Urinary bladder (tissue), 4 donors: ENCODE data around the gene PLPP2. TPM values are rescaled to one million over a fixed set of nuclear protein-coding genes. Genes with fewer than 3 reads are reported as not detected.
A peak's percentile ranks its signal among the peaks of the same experiment; 100 is the strongest.

Experiments
- DNase-seq: peaks from one replicate; pipeline ENCODE4 v3.0.0-alpha.2; 2015; ENCODE audit errors: extremely low spot score
- H3K27ac ChIP-seq: one replicate; pipeline ENCODE4 v1.5.1; 2013; ENCODE audit warnings: low read depth, mild to moderate bottlenecking, moderate library complexity
- H3K36me3 ChIP-seq: one replicate; pipeline ENCODE4 v1.6.1; 2013; ENCODE audit warnings: mild to moderate bottlenecking, moderate library complexity; ENCODE audit not compliant: insufficient read depth
- H3K4me1 ChIP-seq: one replicate; pipeline ENCODE4 v1.6.1; 2013; ENCODE audit warnings: mild to moderate bottlenecking, moderate library complexity; ENCODE audit not compliant: insufficient read depth
- H3K4me3 ChIP-seq: one replicate; pipeline ENCODE4 v1.5.1; 2013; ENCODE audit warnings: low read depth, low read length
- WGBS: extraction: QIAGEN DNeasy Blood & Tissue Kit; methylation state at CpG from one replicate; pipeline ENCODE4 v1.1.7; 2013; 5-methylcytosine and 5-hydroxymethylcytosine counted together
- polyA plus RNA-seq: library from polyadenylated mRNA; stranded (reverse); fragments of 200-250 nt; gene quantifications from one replicate; pipeline ENCODE4 v1.2.3, GENCODE V29; 2013
- total RNA-seq: library from RNA; depleted of rRNA; stranded (reverse); fragments of >200 nt; gene quantifications from one replicate; pipeline ENCODE4 v1.2.3, GENCODE V29; 2014
- donor health status: healthy with polysubstance abuse.
- donor health status: healthy.

Gene PLPP2
- total and polyA plus RNA-seq, 2 donors, result 7.8 to 17.5 TPM

- Histone ChIP-seq H3K4me3 (no peak overlapping the region), H3K36me3 (peaks cover 7% of the 10 kb centered on the region), H3K27ac (no peak overlapping the region), H3K4me1 (peaks cover 2% of the 10 kb centered on the region)
- DNase-seq, result no peak
- 95% methylated on average over 15 of the region's 15 CpGs for WGBS
These were observed 35.7 kb upstream of the PLPP2 start for GRCh38 chr19:326871-327270.

GRCh38 chr19:325937-326565, 34.8 kb upstream of the PLPP2 start:
- H3K36me3 ChIP-seq, result peaks cover 7% of the 10 kb centered on the region
- H3K27ac ChIP-seq, result no peak overlapping the region
- WGBS, result 96% methylated on average over 33 of the region's 33 CpGs
- H3K4me3 ChIP-seq, result no peak overlapping the region
- H3K4me1 ChIP-seq, result peaks cover 2% of the 10 kb centered on the region
- DNase-seq, result no peak

DNA sequence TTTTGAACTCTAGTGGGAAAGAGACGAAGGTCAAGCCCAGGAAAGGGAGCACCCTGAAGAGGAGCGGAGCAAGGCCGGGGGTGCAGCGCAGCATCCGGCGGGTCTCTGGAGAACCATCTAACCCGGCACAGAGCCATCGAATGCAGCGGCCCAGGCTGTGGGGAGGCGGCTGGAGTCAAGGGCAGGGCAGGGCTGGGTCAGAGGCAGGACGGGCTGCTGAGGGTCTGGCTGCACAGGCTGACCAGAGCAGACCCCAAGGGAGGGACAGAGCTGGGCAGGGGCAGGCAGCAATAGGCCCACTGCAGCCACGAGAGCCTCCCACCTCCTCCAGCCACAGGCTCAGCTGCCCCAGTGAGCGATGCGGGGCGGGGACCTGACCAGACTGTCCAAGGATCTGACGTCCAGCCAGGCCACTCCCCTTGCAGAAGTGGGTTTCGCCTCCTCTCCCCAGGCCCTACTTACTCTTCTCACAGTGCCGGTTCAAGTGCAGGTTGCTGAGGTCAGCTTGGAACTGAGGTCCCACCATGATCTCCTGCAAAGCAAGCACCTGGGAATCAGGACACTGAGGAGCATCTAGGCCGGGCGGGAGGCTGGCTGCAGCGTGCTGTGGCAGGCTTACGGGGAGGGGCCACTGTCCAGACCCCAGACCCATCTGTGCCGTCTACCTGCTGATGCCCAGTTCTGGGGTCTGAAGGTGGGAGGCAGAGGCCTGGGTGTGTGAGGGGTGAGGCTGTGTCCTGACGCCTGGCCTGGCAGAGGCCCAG, 34.2 kb upstream of the PLPP2 start:
- H3K27ac ChIP-seq, result no peak overlapping the region

DNA sequence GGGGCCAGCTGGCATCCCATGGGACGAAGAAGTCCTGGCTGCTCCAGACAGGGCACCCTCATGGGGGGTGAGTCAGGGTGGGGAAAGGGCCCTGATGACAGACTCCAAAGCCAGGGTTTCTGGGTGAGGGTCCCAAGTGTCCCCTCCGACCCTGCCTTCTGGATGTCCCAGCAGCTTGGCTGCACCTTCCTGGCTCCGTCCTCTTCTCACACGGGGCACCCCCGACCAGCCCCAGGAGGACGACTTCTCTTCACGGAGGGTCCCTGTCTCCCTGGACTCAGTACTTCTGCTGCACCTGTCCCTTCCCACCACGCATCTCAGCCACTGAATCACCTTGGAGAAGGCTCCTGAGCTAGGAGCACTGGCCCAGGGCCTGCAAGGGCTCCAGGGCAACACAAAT, 33.5 kb upstream of the PLPP2 start:
- no peak overlapping the region for H3K4me3 ChIP-seq
- peaks cover 2% of the 10 kb centered on the region for H3K4me1 ChIP-seq
- DNase-seq, result no peak
- no peak overlapping the region for H3K27ac ChIP-seq
- 97% methylated on average over 8 of the region's 8 CpGs for WGBS
- H3K36me3 ChIP-seq, result peaks cover 5% of the 10 kb centered on the region

More for the DNA sequence above, 34.2 kb upstream of the PLPP2 start:
- peaks cover 2% of the 10 kb centered on the region for H3K4me1 ChIP-seq
- H3K4me3 ChIP-seq, result no peak overlapping the region
- no peak for DNase-seq
- peaks cover 5% of the 10 kb centered on the region for H3K36me3 ChIP-seq
- 89% methylated on average over 24 of the region's 24 CpGs for WGBS

DNA sequence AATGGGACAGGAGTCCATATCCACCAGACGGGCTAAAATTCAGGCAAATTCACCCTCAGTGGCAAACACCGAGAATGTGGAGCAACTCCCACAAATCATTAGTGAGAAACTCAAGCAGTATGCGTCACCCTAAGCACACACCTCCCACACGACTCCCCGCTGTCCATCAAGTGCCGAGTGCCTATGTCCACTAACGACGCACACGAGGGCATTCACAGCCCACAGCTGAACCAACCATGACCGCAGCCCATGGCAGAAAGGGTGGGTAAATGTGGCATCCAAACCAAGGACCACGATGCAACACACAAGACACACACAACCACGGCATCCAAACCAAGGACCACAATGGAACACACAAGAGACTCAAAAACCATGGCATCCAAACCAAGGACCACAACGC, 31.4 kb upstream of the PLPP2 start:
- Histone ChIP-seq H3K36me3 (peaks cover 5% of the 10 kb centered on the region), H3K4me1 (peaks cover 2% of the 10 kb centered on the region), H3K4me3 (no peak overlapping the region), H3K27ac (no peak overlapping the region)
- DNase-seq, result no peak
- 97% methylated on average over 13 of the region's 13 CpGs for WGBS

DNA sequence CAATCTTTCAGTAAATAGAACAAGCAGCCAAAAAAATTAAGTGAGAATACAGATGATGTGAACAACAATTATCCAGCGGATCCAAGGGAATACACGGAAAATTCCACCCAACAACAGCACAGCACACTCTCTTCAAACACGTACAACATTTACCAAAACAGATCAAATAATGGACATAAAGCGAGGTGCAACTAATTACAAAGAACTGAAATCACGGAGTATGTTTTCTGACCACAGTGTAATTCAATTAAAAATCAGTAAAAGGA, 27.2 kb upstream of the PLPP2 start:
- DNase-seq, result no peak
- Histone ChIP-seq H3K36me3 (peaks cover 2% of the 10 kb centered on the region), H3K4me3 (no peak overlapping the region), H3K27ac (no peak overlapping the region), H3K4me1 (no peaks in the 10 kb centered on the region)
- 93% methylated on average over 5 of the region's 5 CpGs for WGBS

DNA sequence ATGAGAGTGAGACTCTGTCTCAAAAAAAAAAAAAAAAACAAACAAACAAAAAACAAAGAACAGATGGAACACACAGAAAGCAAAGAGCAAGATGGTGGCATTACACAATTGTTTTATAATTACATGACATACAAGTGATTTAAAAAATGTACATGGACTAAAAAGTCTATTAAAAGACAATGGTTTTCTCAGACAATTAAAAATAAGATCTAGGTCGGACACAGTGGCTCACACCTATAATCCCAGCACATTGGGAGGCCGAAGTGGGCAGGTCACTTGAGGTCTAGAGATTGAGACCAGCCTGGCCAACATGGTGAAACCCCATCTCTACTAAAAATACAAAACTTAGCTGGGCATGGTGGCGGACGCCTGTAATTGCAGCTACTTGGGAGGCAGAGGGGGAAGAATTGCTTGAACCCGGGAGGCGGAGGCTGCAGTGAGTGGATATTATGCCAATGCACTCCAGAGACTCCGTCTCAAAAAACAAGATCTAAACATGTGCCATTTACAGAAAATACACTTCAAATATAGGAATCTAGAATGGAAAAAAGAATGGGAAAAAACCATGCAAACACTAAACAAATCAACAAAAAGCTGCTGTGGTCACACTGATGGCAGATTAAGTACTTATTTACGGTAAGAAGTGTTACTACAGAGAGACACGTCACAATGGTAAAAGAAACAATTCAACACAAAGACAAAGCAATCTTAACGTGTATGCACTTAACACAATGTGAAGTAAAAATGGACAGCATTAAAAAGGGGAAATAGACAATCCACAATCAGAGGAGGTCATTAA, 26.7 kb upstream of the PLPP2 start:
- Histone ChIP-seq H3K4me1 (no peaks in the 10 kb centered on the region), H3K4me3 (no peak overlapping the region), H3K36me3 (peaks cover 5% of the 10 kb centered on the region), H3K27ac (no peak overlapping the region)
- DNase-seq, result no peak
- 96% methylated on average over 10 of the region's 10 CpGs for WGBS

DNA sequence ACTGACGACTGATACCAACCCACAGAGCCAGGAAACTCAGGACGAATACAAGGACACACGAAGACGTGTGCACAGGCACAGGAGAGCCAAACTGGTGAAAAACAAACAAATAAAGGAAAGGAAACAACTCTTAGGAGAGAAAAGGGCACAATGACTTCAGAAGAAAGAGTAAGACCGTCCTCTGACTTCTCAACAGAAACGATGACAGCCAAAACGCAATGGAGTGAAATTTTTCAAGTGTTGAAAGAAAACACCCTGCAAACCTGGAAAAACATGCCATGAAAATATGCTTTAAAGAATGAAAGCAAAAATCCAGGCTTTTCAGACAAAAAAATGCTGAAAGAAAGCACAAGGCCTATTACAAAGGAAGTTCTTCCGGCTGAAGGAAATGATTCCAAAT, 24.6 kb upstream of the PLPP2 start:
- H3K4me3 ChIP-seq, result no peak overlapping the region
- no peak overlapping the region for H3K27ac ChIP-seq
- 91% methylated on average over 8 of the region's 8 CpGs for WGBS
- H3K36me3 ChIP-seq, result peaks cover 3% of the 10 kb centered on the region
- no peaks in the 10 kb centered on the region for H3K4me1 ChIP-seq
- DNase-seq, result no peak

DNA sequence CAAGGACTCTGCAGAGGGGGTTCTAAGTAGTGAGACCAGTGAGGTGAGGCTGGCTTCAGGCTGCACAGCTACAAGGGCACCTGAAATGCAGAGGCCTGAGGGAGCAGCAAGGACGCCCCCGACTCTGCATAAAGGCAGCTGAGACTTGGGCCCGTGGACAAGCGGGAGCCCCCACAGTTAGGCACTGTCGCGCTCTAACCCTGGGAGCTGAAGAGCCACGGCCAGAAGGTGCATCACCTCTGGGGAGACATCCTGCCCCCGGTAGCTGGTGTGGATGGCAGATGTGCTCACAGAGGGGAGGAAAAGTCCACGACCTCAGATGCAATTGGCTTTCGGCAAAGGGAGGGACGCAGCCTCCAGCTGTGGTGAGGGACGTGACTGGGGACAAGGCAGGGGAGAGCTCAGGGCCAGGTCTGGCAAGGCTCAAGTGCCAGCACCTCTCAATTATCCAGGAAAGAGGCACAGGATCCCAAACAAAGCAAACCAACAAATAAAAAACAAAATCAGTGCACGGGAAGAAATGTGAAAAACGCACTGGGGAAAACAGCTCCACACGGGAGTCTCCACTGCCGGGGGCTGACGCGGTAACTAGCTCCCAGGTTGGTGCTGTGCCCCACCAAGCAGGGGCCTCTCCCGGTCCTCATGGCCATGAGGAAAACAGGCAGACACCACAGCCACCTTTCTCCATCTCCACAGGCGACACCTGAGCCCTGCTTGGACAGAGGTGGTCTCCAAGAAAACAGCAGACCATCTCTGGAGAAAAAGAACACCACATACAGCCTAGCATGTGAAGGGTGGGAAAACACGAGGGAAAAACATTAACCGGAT, 23.0 kb upstream of the PLPP2 start:
- peaks cover 3% of the 10 kb centered on the region for H3K36me3 ChIP-seq
- 90% methylated on average over 22 of the region's 22 CpGs for WGBS
- no peaks in the 10 kb centered on the region for H3K4me1 ChIP-seq
- no peak overlapping the region for H3K27ac ChIP-seq
- DNase-seq, result no peak
- H3K4me3 ChIP-seq, result no peak overlapping the region

GRCh38 chr19:313169-313987, 22.2 kb upstream of the PLPP2 start:
- no peak for DNase-seq
- WGBS, result 79% methylated on average over 23 of the region's 23 CpGs
- Histone ChIP-seq H3K27ac (no peak overlapping the region), H3K4me1 (no peaks in the 10 kb centered on the region), H3K36me3 (peaks cover 3% of the 10 kb centered on the region), H3K4me3 (no peak overlapping the region)

GRCh38 chr19:311813-312261, 20.6 kb upstream of the PLPP2 start:
- H3K4me3 ChIP-seq, result no peak overlapping the region
- no peaks in the 10 kb centered on the region for H3K4me1 ChIP-seq
- no peak overlapping the region for H3K27ac ChIP-seq
- 88% methylated on average over 33 of the region's 33 CpGs for WGBS
- H3K36me3 ChIP-seq, result peaks cover 6% of the 10 kb centered on the region
- no peak for DNase-seq

DNA sequence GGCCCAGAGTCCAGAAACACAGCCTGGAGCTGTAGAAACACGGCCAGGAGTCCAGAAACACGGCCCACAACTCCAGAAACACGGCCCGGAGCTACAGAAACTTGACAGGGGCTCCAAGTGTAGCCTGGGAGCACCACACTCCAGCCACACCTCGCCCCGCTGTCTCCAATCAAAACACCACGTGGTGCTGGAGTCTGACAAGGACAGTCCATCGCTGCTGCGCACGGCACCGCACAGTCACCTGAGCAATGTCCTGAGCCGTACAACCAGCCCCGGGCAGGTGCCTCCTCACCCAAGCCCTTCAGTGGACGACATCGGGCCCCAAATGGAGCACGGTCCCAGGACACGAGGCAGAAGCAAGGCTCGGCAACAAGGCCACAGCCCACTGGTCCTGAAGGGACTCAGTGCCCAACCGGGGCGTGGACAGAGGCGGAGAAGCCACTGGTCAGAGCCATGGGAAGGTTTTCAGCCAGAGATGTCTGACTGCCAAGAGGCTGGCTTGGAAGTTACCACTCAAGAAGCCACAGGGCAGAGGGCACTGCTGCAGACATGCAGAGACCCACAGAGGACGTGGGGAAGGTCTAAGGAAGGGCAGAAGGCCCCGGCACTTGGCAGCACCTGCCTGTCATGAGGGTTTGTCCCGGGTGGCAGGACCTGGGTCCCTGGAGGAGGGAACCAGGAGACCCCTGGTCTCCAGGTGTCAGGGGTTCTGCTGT, 19.7 kb upstream of the PLPP2 start:
- H3K27ac ChIP-seq, result no peak overlapping the region
- no peak for DNase-seq
- 91% methylated on average over 24 of the region's 24 CpGs for WGBS
- no peaks in the 10 kb centered on the region for H3K4me1 ChIP-seq
- peak overlapping the region; percentile 30 for H3K4me3 ChIP-seq
- peaks cover 10% of the 10 kb centered on the region for H3K36me3 ChIP-seq
